HepG2 (cell line): ENCODE data around the gene RBCK1. TPM values are rescaled to one million over a fixed set of nuclear protein-coding genes. Genes with fewer than 3 reads are reported as not detected.

Experiments
- ATF1 ChIP-seq: IDR thresholded peaks from 2 replicates; pipeline ENCODE4 v1.6.1; 2016; ENCODE audit warnings: mild to moderate bottlenecking, control low read depth
- CBX5 ChIP-seq: sonication (generic); formaldehyde crosslinking; IDR thresholded peaks from 2 replicates; pipeline ENCODE4 v1.4.0; 2020; ENCODE audit warnings: missing genetic modification reagents, borderline replicate concordance
- CHCHD3 ChIP-seq: sonication (generic); formaldehyde crosslinking; IDR thresholded peaks from 2 replicates; pipeline ENCODE4 v1.8.0; 2022; ENCODE audit warnings: mild to moderate bottlenecking, missing genetic modification reagents, moderate library complexity
- HNRNPH1 ChIP-seq: fragments of 200-400 bp; formaldehyde crosslinking; optimal IDR thresholded peaks from 2 replicates; pipeline ENCODE3; 2017; ENCODE audit warnings: mild to moderate bottlenecking, low read depth, low read length
- POLR2A ChIP-seq, 2 experiments: IDR thresholded peaks; 2 replicates each; pipeline ENCODE4 v1.6.1; 2011; ENCODE audit warnings: low read depth in 2 of 2, low read length in 2 of 2, mild to moderate bottlenecking in 1 of 2, moderate library complexity in 1 of 2; ENCODE audit not compliant: insufficient read depth in 1 of 2
- RARG ChIP-seq: sonication (generic); formaldehyde crosslinking; IDR thresholded peaks from 2 replicates; pipeline ENCODE4 v1.4.0; 2020; ENCODE audit warnings: low read depth, mild to moderate bottlenecking, missing genetic modification reagents
- SALL1 ChIP-seq: sonication (generic); formaldehyde crosslinking; IDR thresholded peaks from 2 replicates; pipeline ENCODE4 v1.8.0; 2022; ENCODE audit warnings: mild to moderate bottlenecking, missing genetic modification reagents
- SMAD9 ChIP-seq: sonication (generic); formaldehyde crosslinking; IDR thresholded peaks from 2 replicates; pipeline ENCODE4 v1.5.1; 2020; ENCODE audit warnings: mild to moderate bottlenecking, missing genetic modification reagents
- SRSF1 ChIP-seq: fragments of 200-400 bp; formaldehyde crosslinking; optimal IDR thresholded peaks from 2 replicates; pipeline ENCODE3; 2017; ENCODE audit warnings: mild to moderate bottlenecking, low read depth, low read length, moderate library complexity
- TGIF2 ChIP-seq: IDR thresholded peaks from 2 replicates; pipeline ENCODE4 v1.6.1; 2016; ENCODE audit warnings: control low read depth, missing compliant biosample characterization
- THAP11 ChIP-seq: IDR thresholded peaks from 2 replicates; pipeline ENCODE4 v1.6.1; 2016; ENCODE audit warnings: missing biosample characterization, missing genetic modification reagents
- UBTF ChIP-seq: sonication (generic); formaldehyde crosslinking; IDR thresholded peaks from 2 replicates; pipeline ENCODE4 v1.4.0; 2020; ENCODE audit warnings: mild to moderate bottlenecking, missing genetic modification reagents
- YEATS2 ChIP-seq: sonication (generic); formaldehyde crosslinking; IDR thresholded peaks from 2 replicates; pipeline ENCODE4 v1.4.0; 2020; ENCODE audit warnings: missing genetic modification reagents, borderline replicate concordance
- ZBTB8A ChIP-seq: sonication (generic); formaldehyde crosslinking; IDR thresholded peaks from 2 replicates; pipeline ENCODE4 v1.4.0; 2020; ENCODE audit warnings: mild to moderate bottlenecking, low read depth, missing genetic modification reagents, borderline replicate concordance
- ZNF580 ChIP-seq: IDR thresholded peaks from 2 replicates; pipeline ENCODE4 v1.6.1; 2016; ENCODE audit warnings: low read depth, borderline replicate concordance
- ZNF773 ChIP-seq: sonication (generic); formaldehyde crosslinking; IDR thresholded peaks from 2 replicates; pipeline ENCODE4 v1.4.0; 2020; ENCODE audit warnings: missing genetic modification reagents, borderline replicate concordance
- ZNF782 ChIP-seq: sonication (generic); formaldehyde crosslinking; IDR thresholded peaks from 2 replicates; pipeline ENCODE4 v1.4.0; 2020; ENCODE audit warnings: missing genetic modification reagents, mild to moderate bottlenecking, borderline replicate concordance
- polyA plus RNA-seq, 8 experiments: library from polyadenylated mRNA; depleted of rRNA in 3 of 8; stranded (reverse) in 7 of 8; unstranded in 1 of 8; fragments of >200 nt; fragmentation: Illumina TruSeq in 4 of 8; extraction: Trizol in 4 of 8; gene quantifications; 2 replicates each; pipeline versions ENCODE4 v1.2.1 to v1.2.3, GENCODE V29; 2011 to 2016; ENCODE audit warnings: low read depth in 4 of 8, missing spikeins in 1 of 8, mixed read lengths in 1 of 8; ENCODE audit not compliant: insufficient read depth in 1 of 8
- total RNA-seq, 5 experiments: library from RNA; depleted of rRNA; stranded (reverse); fragments of >200 nt; fragmentation: Illumina TruSeq; extraction: Trizol; gene quantifications; 2 replicates each; pipeline ENCODE4 v1.2.3, GENCODE V29; 2016; ENCODE audit warnings: low read depth in 1 of 5
- TF ChIP-seq, protein P1 (sequence below): sonication (generic); formaldehyde crosslinking; IDR thresholded peaks from 2 replicates; pipeline ENCODE4 v1.4.0; 2020; ENCODE audit warnings: mild to moderate bottlenecking, missing genetic modification reagents
- TF ChIP-seq, protein P2 (sequence below): IDR thresholded peaks from 2 replicates; pipeline ENCODE4 v1.6.1; 2016; ENCODE audit warnings: missing genetic modification reagents, missing compliant biosample characterization

RBCK1 gene
- total and polyA plus RNA-seq, 2 of the 13 experiments (the other 11 are each of a cell fraction or from before 2014, with no cell fraction given), result 149 to 215 TPM

- TF ChIP-seq, protein P1, sequence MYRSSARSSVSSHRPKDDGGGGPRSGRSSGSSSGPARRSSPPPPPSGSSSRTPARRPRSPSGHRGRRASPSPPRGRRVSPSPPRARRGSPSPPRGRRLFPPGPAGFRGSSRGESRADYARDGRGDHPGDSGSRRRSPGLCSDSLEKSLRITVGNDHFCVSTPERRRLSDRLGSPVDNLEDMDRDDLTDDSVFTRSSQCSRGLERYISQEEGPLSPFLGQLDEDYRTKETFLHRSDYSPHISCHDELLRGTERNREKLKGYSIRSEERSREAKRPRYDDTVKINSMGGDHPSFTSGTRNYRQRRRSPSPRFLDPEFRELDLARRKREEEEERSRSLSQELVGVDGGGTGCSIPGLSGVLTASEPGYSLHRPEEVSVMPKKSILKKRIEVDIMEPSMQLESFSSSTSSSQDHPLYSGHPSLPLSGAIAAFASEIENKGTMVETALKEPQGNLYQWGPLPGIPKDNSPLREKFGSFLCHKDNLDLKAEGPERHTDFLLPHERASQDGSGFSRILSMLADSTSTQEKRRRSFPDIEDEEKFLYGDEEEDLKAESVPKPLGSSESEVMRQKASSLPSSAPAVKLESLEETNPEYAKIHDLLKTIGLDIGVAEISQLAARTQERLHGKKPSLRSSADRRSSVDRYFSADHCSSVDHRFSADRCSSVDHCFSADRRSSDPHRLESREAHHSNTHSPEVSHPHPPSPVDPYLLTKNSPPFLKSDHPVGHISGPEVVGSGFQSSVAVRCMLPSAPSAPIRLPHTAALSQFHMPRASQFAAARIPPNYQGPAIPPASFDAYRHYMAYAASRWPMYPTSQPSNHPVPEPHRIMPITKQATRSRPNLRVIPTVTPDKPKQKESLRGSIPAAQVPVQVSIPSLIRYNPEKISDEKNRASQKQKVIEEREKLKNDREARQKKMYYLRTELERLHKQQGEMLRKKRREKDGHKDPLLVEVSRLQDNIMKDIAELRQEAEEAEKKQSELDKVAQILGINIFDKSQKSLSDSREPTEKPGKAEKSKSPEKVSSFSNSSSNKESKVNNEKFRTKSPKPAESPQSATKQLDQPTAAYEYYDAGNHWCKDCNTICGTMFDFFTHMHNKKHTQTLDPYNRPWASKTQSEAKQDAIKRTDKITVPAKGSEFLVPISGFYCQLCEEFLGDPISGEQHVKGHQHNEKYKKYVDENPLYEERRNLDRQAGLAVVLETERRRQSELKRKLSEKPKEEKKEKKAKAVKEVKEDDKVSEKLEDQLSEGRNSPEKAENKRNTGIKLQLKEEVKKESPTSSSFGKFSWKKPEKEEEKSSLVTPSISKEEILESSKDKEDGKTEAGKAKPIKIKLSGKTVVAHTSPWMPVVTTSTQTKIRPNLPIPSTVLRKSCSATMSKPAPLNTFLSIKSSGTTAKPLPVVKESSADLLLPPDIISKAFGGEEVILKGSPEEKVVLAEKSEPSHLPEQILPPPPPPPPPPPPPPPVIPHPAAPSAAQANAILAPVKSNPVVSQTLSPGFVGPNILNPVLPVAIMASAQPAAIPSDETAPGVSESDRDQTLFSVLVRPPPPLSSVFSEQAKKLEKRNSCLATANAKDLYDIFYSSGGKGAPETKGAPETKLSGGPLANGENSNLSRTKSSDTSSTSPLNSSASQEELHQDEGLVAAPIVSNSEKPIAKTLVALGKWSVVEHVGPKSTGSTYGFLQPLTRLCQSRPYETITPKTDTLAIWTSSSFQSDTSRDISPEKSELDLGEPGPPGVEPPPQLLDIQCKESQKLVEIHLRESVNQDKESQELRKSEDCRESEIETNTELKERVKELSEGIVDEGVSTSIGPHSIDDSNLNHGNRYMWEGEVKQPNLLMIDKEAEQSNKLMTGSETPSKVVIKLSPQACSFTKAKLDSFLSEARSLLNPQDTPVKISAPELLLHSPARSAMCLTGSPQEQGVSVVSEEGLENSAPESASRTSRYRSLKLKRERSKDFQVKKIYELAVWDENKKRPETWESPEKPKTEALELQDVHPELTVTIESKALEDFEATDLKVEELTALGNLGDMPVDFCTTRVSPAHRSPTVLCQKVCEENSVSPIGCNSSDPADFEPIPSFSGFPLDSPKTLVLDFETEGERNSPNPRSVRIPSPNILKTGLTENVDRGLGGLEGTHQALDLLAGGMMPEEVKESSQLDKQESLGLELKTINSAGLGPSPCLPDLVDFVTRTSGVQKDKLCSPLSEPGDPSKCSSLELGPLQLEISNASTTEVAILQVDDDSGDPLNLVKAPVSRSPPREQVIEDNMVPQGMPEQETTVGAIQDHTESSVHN, result no peak
- no peak for TF ChIP-seq SMAD9 (CRISPR knock-in tag)
- peak; percentile 50; the same call in 1 of the 2 replicates for TF ChIP-seq ZNF580 (CRISPR knock-in tag)
- TF ChIP-seq UBTF (CRISPR knock-in tag), result no peak
- peak; percentile 91 for TF ChIP-seq TGIF2 (CRISPR knock-in tag)
- TF ChIP-seq CBX5 (CRISPR knock-in tag), result peak; percentile 70; the same call in 1 of the 2 replicates
- no peak for TF ChIP-seq ZNF773
- no peak for TF ChIP-seq HNRNPH1
- TF ChIP-seq ZNF782 (CRISPR knock-in tag), result 0 out of 2 replicates have a peak, but pooled peaks have one; percentile 15
- peak; percentile 89 for TF ChIP-seq THAP11 (CRISPR knock-in tag)
- no peak for TF ChIP-seq SRSF1
- no peak for TF ChIP-seq CHCHD3 (CRISPR knock-in tag)
- TF ChIP-seq, protein P2, sequence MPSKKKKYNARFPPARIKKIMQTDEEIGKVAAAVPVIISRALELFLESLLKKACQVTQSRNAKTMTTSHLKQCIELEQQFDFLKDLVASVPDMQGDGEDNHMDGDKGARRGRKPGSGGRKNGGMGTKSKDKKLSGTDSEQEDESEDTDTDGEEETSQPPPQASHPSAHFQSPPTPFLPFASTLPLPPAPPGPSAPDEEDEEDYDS (CRISPR knock-in tag), result peak; percentile 100
- TF ChIP-seq SALL1 (CRISPR knock-in tag), result peak; percentile 87
- no peak; the same call in 1 of the 2 replicates for TF ChIP-seq RARG (CRISPR knock-in tag)
- peak; percentile 96 for TF ChIP-seq ATF1 (CRISPR knock-in tag)
- no peak for TF ChIP-seq ZBTB8A
- no peak; the same call in 1 of the 2 replicates for TF ChIP-seq YEATS2 (CRISPR knock-in tag)
- peak; percentile 78 to 85 for TF ChIP-seq POLR2A (IDR thresholded peaks at IDR 0.05; ENCODE audit: insufficient read depth in 1 of 2, low read depth in 2 of 2, low read length in 2 of 2)
Measured at GRCh38 chr20:401682-402495, 6.2 kb upstream of the RBCK1 start (continued).
